HG02970 (cell line): ENCODE results near the gene C1orf216.
"Not testable (repeated sequence)": the region's sequence is repeated elsewhere in the genome, so short reads cannot be mapped to it uniquely, and the experiment has no call there.

Source experiments
- ATAC-seq: cut with Tn5 transposase; IDR thresholded peaks from one replicate; pipeline ENCODE4 v1.9.1; 2021; ENCODE audit warnings: mild to moderate bottlenecking, moderate library complexity, moderate number of reproducible peaks; ENCODE audit not compliant: unreplicated experiment, low FRiP score

The C1orf216 gene

DNA sequence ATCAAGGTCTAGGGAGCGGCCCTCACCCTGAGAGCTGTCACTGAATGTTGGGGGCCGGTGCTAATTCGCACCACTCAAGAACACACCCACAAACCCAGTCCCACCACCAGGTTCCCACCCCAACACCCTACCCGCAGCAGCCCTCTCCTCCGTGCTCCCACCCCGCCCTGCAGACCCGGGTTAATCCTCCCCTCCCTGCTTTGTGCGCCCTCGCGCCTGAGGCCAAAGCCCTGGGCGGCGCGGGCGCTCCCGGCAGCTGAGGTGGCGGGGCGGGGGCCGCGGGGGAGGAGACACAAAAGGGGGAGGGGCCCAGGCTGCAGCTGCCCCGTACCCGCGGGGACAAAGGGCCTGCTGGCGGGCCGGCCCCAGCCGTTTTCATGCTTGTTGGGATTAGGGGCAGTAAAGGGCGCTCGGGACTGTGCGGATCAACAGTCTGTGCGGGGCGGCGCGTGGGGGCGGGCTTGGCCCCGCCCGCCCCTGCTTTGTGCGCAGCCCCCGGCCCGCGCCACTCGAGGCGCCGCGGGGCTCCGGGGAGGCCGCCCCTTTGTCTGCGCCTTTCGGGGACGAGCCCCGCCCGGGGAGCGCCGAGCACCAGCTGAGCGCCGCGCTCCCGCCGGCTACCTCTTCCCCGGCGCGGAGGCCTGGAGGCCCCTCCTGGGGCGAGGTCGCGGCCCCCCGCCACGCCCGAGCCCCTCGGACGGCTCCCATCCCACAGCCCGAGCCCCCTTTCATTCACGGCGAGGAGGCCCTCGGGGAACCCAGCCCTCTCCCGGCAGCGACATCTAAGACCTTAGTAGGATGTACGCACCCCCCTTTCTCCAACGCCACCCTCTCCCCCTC lies 10.9 kb downstream of the C1orf216 start:
- no peak for ATAC-seq

DNA sequence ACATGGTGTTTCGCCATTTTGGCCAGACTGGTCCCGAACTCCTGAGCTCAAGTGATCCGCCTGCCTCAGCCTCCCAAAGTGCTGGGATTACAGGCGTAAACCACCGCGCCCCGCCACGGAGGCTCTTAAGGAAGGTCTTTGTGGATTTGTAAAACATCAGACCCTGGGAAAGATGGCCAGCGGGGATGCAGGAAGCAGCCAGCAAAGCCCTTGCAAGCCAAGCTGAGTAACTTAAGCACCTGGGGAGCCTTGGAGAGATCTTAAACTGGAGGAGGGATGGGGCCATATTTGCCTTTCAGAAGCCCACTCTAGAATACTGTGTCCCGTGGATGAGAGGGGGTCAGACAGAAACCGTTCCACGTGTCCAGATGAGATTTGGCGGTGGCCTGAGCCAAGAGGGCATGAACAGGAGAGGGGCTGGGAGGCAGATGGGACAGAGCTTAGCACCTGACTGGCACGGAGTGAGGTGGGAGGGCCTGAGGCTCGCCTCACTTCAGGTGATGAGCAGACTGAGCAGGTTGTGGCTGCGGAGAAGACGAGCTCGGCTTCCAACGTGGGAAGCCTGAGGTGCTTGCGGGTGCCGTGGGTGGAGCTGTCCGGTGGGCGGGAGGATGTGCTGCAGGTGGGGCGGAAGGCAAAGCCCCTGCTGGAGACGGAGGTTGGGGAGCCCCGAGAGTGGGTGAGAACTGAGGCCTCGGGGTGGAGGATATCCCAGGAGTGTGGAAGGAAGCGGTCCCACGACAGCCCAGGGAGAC lies 11.7 kb downstream of the C1orf216 start:
- ATAC-seq, result no peak

- ATAC-seq, result no peak
Measured at GRCh38 chr1:35702508-35702907, 16.2 kb downstream of the C1orf216 start.

- not testable (repeated sequence) for ATAC-seq
Measured at GRCh38 chr1:35699152-35699551, 19.5 kb downstream of the C1orf216 start.

DNA sequence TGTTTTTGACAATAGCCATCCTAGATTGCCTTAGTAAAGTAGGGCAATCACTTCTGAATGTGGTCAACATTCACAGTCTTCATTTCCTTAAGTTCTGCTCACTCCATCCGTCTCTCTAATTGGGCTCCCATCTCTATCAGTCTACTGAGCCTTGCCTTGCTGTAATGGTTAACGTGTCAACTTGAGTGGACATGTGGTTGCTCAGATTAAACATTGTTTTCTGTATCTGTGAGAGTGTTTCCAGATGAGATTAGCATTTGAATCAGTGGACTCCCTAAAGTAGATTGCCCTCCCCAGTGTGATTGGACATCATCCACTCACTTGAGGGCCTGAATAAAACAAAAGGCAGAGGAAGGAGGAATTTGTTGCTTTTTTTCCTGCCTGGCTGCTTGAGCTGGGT lies 26.4 kb downstream of the C1orf216 start:
- ATAC-seq, result no peak

- no peak for ATAC-seq
Measured at GRCh38 chr1:35691571-35692220, 27.0 kb downstream of the C1orf216 start.

DNA sequence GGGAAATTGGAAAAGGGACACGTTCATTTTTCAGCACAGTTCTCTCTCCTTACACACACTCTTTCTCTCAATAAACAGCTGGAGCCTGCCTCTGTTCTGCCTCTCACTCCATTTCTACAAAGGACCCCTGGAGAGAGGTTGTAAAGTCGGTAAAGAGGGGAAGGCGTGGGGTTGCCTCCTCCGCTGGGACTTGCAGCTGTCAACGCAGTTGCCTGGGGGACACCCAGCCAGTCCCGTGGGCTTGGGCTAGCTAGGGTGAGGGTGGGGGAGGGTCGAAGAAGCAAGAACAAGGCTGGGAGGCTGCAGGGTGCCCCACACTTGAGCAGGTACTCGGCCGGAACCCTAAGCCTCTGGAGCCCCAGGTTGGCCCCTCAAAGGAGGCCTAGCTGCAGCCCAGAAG lies 27.6 kb downstream of the C1orf216 start:
- ATAC-seq, result no peak

GRCh38 chr1:35690103-35690502 lies 28.6 kb downstream of the C1orf216 start:
- not testable (repeated sequence) for ATAC-seq

GRCh38 chr1:35688161-35688560 lies 30.5 kb downstream of the C1orf216 start:
- ATAC-seq, result no peak

DNA sequence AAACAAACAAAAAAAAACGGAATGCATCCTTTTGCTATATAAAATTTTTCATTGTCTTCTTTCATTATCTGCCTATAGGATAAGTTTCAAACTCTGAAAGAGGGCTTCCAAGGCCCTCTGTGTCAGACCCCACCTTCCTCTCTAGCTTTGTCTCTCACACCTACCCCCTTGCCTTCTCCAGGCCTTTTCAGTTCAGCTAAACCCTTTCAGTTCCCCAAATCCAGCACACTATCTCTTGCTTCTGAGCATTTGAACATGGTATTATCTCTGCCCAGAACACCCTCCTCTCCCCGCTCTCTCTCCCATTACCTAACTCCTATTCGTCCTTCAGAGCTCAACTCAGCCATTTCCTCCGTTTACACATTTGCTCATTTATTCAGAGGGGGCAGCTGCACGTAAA lies 35.7 kb downstream of the C1orf216 start:
- no peak for ATAC-seq

DNA sequence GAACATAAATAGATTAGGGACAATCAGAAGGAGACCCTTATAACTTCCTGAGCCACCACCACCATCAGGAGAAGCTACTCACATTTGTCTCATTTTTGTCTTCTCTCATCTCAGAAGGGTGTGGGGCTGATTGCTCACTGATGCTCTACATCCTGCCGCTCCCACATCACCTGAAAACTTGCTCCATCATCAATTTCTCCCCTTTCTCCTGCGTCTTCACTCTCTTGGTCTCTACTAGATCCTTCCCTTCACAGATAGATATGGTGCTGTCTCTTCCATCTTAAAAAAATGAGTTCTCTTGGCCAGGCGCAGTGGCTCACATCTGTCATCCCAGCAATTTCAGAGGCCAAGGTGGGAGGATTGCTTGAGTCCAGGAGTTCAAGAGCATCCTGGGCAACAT lies 38.4 kb downstream of the C1orf216 start:
- ATAC-seq, result no peak

- ATAC-seq, result no peak
Measured at GRCh38 chr1:35675773-35676172, 42.9 kb downstream of the C1orf216 start.

DNA sequence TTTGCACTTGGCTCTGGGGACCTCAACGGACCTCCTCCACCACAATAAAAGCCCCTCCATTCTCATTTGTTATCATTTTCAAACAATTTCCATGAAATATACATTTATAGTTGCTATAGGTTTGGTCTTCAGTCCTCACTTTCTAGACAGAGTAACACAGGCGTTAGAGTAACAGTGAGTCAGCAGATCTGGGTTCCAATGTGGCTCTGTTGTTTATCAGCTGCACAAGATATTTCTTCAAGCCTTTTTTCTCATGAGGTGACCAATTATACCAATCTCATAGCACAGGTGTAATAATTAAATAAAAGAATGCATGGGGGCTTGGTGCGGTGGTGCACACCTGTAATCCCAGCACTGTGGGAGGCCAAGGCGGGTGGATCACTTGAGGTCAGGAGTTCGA lies 44.6 kb downstream of the C1orf216 start:
- ATAC-seq, result no peak

DNA sequence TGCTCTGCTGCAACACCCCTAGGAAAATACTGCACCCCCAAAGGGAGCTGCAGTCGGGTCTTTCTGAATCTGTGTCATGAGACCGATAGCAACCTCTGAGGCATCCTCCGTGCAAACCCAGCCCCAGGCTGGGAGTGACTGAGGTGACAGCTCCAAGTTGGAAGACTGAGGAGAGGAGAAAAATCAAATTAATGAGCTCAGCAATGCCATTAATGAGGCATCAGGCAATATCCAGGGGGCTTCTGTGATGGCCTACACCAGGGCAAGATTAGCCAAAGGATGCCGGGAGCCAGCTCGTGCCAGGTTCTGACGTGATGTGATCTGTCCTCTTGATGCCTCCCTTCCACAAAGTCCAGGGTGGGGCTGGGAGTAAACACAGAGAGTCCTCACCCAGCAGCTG lies 46.6 kb downstream of the C1orf216 start:
- no peak for ATAC-seq

GRCh38 chr1:35668506-35668905 lies 50.2 kb downstream of the C1orf216 start:
- ATAC-seq, result no peak

DNA sequence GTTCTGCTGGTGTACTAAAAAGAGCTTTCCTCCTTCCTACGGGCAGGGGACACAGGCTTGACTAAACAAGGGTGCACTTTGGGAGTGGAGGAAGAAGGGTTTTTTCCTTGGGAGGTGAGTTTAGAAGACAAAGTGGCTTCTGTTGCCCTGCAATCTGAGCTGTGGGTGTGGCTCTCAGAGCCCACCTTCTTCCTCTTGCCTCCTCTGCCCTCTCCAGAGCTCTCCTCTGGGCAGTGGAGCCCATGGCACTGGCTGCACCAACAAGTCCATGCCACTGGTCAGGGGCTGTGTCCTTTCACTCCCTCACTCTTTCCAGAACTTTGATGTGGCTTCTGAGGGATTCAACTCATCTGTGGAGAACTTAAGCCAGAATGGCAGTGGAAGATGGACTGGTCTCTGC lies 51.8 kb downstream of the C1orf216 start:
- no peak for ATAC-seq

DNA sequence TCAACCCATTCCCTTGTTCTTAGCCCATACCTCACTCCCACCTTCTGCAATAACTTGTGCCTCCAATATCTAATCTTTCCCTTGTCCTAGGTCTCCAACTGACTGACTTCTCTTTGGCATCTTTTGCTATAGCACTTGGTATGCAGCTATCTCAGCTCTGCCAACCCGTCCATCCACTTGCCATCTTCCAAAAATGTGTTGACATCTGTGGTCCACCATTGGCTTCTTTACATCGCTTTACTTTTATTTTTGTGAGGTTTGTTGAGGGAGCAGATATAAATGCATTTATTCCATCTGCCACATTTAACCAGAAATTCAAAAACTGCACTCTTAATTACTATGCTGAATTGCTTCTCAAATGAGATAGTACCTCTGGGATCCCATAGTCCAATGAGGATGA lies 52.5 kb downstream of the C1orf216 start:
- ATAC-seq, result no peak
